Mammary epithelial cell (primary cell): ENCODE data around the gene TSEN54.

Source experiments
- EZH2 ChIP-seq: IDR thresholded peaks from 2 replicates; pipeline ENCODE4 v1.6.1; 2012; ENCODE audit warnings: low read length, inconsistent platforms, borderline replicate concordance
- TF ChIP-seq, protein P1 (sequence below), 2 donors: IDR thresholded peaks in 1 of 2; conservative IDR thresholded peaks in 1 of 2; 2 replicates each; pipeline ENCODE4 v1.5.1; 2011 to 2012; ENCODE audit warnings: inconsistent platforms in 2 of 2, low read length in 2 of 2, mild to moderate bottlenecking in 2 of 2, control low read depth in 1 of 2, low read depth in 1 of 2; ENCODE audit not compliant: insufficient read depth in 1 of 2; ENCODE audit errors: extremely low read depth in 1 of 2

DNA sequence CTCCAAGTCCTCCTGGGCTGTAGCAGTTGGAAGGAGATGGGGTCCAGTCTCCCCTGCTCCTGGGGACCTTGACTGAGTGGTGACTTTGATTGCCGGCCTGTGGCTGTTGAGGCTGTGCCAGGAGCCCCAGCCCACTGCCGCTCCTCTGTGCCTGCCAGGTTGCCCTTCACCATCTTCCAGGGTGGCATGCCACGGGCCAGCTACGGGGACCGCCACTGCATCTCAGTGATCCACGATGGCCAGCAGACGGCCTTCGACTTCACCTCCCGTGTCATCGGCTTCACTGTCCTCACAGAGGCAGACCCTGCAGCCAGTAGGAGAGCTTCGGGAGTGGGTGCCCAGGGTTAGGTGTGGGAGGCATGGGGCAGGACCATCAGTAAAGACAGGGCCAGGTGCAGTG is 47.9 kb downstream of the TSEN54 start:
- TF ChIP-seq, protein P1, sequence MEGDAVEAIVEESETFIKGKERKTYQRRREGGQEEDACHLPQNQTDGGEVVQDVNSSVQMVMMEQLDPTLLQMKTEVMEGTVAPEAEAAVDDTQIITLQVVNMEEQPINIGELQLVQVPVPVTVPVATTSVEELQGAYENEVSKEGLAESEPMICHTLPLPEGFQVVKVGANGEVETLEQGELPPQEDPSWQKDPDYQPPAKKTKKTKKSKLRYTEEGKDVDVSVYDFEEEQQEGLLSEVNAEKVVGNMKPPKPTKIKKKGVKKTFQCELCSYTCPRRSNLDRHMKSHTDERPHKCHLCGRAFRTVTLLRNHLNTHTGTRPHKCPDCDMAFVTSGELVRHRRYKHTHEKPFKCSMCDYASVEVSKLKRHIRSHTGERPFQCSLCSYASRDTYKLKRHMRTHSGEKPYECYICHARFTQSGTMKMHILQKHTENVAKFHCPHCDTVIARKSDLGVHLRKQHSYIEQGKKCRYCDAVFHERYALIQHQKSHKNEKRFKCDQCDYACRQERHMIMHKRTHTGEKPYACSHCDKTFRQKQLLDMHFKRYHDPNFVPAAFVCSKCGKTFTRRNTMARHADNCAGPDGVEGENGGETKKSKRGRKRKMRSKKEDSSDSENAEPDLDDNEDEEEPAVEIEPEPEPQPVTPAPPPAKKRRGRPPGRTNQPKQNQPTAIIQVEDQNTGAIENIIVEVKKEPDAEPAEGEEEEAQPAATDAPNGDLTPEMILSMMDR (conservative IDR thresholded peaks at IDR 0.05 in 1 of 2, IDR thresholded peaks at IDR 0.05 in 1 of 2; ENCODE audit: extremely low read depth in 1 of 2, insufficient read depth in 1 of 2, low read depth in 1 of 2, low read length in 2 of 2): no peak
- no peak for TF ChIP-seq EZH2
